Activated naive CD4-positive, alpha-beta T cell treated with anti-CD3 and anti-CD28 coated beads, Interleukin-2, amount 10 ng/mL, durations not matched to agents 7 days and 5 days (primary cell): ENCODE results near the gene ACOX2.
"Not testable (repeated sequence)": the region's sequence is repeated elsewhere in the genome, so short reads cannot be mapped to it uniquely, and the experiment has no call there.

Experiments
- CTCF ChIA-PET: fragments of 350-600 bp; sonication (Branson Sonifier 250); formaldehyde crosslinking; loops from one replicate; lab custom pipeline; 2021; ENCODE audit warnings: antibody characterized with exemption; lab: Charles Lee
- DNase-seq: peaks from one replicate; pipeline ENCODE4 v3.0.0-alpha.2; 2020
- H3K27ac Mint-ChIP-seq: one replicate; pipeline ENCODE4 v1.8.0; 2021; ENCODE audit warnings: mild to moderate bottlenecking, moderate library complexity, mixed read lengths
- H3K27me3 Mint-ChIP-seq: one replicate; pipeline ENCODE4 v1.8.0; 2021; ENCODE audit warnings: mild to moderate bottlenecking, mixed read lengths
- H3K36me3 Mint-ChIP-seq: one replicate; pipeline ENCODE4 v1.8.0; 2021; ENCODE audit warnings: mixed read lengths
- H3K4me1 Mint-ChIP-seq: one replicate; pipeline ENCODE4 v1.8.0; 2021; ENCODE audit warnings: mixed read lengths
- H3K4me3 Mint-ChIP-seq: one replicate; pipeline ENCODE4 v1.8.0; 2021; ENCODE audit warnings: mild to moderate bottlenecking, moderate library complexity, mixed read lengths
- H3K9me3 Mint-ChIP-seq: one replicate; pipeline ENCODE4 v1.8.0; 2021; ENCODE audit warnings: mixed read lengths

ACOX2 gene

DNA sequence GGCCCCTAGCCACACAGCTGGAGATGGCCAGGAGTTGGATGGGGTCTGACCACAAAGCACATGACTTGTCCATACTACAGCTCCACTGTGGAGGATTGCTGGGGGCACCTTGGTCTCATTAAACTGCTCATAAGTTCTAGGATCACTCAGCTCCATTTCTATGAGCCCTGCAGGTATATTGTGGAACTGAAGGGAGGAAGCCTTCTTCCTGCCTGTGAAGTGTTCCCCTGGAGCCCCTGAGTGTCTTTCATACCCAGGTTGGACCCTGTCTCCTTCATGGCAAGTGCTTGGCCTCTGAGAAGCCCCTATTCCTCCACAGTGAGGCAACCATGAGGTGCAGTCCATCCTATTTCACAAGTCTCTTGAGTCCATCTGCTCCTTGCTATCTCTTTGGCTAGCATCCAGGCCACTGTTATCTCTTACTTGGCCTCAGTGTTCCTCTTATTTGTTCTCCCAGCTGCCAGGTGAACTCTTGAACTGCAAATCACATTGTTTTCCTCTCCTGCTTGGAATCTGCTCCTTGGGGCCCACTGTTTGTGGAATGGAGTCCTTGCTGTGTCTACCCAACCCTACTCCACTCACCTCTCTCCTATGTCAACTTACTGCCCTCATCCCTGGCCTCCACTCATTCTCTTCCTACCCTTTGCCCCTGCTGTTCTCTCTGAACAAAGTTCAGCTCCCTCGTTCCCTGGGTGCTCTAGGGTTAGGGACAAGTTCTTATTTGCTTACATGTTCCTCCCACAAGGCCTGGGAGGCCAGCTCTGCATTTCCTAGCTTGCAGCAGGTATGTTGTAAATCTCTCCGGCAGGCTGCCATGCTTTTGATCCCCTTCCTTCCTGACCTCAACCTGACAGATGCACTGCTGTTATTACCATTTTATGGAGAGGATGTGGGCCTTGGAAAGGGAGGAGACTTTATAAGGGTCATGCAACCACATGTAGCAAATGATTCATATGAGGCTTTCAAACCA is 1.2 kb downstream of the ACOX2 start:
- DNase-seq = no peak
- Mint-ChIP-seq H3K4me3 (no peak overlapping the region), H3K4me1 (peaks cover 12% of the 10 kb centered on the region), H3K27me3 (peaks cover 4% of the 10 kb centered on the region), H3K27ac (no peak overlapping the region), H3K9me3 (no peaks in the 10 kb centered on the region), H3K36me3 (no peaks in the 10 kb centered on the region)
- CTCF ChIA-PET = interaction anchor here (1.0 to 1.6 kb wide), 3 partner anchors 95 to 230 kb away, joined by 4 to 5 read pairs (median 4); partner anchors contain the start of genes HTD2 and RPP14

DNA sequence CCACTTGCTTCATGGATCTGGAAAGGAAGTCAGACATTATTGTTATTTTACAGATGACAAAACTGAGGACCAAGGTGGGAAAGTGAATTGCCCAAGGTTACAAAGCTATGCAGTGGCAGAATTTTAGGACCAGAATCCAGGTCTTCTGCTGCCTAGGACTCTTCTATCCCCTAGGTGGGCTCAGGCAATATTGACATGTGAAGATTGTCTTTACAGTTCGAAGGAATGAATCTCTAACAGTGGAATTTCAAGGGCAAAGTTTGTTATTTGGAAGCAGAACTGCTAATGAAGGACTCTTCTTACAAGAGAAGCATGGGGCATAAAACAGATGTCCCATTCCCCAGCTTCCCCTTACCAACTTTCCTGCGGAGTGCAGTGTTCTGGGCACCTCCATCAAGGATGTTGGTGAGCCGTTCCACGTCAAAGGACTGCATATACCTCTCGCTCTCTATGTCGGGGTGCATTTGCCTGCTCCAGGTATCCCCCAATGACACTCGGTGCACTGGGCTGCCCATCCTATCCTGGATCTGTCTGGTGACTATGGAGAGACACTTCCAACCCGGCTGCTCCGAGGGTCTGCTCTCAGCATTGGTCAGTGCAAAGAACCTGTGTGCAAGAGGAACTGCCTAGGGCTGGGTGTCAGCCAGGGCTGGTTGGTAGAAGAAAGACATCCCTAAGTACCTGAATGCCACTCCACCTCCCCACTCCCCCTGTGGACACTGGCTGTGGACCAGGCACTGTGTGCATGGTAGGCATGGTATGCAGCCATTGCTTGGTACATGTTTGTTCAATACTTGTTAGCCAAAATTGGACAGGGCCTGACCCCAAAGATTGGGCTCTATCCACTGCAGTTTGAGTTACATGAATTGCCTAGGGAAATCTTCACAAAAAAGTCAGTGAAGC is 2.1 kb downstream of the ACOX2 start:
- Mint-ChIP-seq H3K27me3 (peaks cover 9% of the 10 kb centered on the region), H3K27ac (no peak overlapping the region), H3K9me3 (no peaks in the 10 kb centered on the region), H3K4me3 (no peak overlapping the region), H3K36me3 (no peaks in the 10 kb centered on the region), H3K4me1 (peaks cover 12% of the 10 kb centered on the region)
- CTCF ChIA-PET = interaction anchor here (1.1 to 6.1 kb wide), 7 partner anchors 30 to 227 kb away, joined by 3 to 46 read pairs (median 4); partner anchors contain the start of genes HTD2 and RPP14
- no peak for DNase-seq

- Mint-ChIP-seq H3K9me3 (no peaks in the 10 kb centered on the region), H3K4me1 (peaks cover 12% of the 10 kb centered on the region), H3K27ac (no peak overlapping the region), H3K36me3 (no peaks in the 10 kb centered on the region), H3K4me3 (no peak overlapping the region), H3K27me3 (peaks cover 9% of the 10 kb centered on the region)
- DNase-seq = peak; percentile 83
- CTCF ChIA-PET = interaction anchor here (0.5 to 6.1 kb wide), 4 partner anchors 38 to 225 kb away, joined by 3 to 46 read pairs (median 4); partner anchors contain the start of genes HTD2 and RPP14
Measured at GRCh38 chr3:58532794-58533220, 4.2 kb downstream of the ACOX2 start.

DNA sequence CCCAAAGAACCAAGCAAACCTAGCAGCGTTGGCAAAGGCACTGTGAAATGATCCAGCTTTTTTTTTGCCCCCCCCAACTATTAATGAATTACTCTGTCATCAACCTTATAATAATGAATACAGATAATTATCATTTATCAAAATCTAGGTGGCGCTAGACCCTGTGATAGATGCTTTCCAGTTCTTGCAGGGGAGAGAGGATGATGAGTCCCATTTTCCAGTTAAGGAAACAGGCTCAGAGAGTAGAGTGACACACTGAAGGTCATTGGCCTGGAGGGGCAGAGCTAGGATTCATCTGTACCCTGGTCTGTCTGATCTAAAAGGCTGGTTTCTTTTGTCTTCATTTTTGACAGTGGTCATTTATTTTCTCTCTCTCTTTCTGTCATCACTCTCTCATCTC is 5.0 kb downstream of the ACOX2 start:
- CTCF ChIA-PET = interaction anchor here (0.7 to 6.1 kb wide), 9 partner anchors 20 to 1524 kb away, joined by 3 to 46 read pairs (median 3); partner anchors contain the start of genes HTD2 and RPP14
- DNase-seq = no peak
- peaks cover 12% of the 10 kb centered on the region for H3K4me1 Mint-ChIP-seq
- H3K27ac Mint-ChIP-seq = no peak overlapping the region
- H3K4me3 Mint-ChIP-seq = no peak overlapping the region
- no peaks in the 10 kb centered on the region for H3K9me3 Mint-ChIP-seq
- H3K27me3 Mint-ChIP-seq = peaks cover 9% of the 10 kb centered on the region
- no peaks in the 10 kb centered on the region for H3K36me3 Mint-ChIP-seq

GRCh38 chr3:58531555-58531954 is 5.4 kb downstream of the ACOX2 start:
- Mint-ChIP-seq H3K9me3 (no peaks in the 10 kb centered on the region), H3K27me3 (peaks cover 9% of the 10 kb centered on the region), H3K4me1 (peaks cover 12% of the 10 kb centered on the region), H3K36me3 (no peaks in the 10 kb centered on the region), H3K4me3 (no peak overlapping the region), H3K27ac (no peak overlapping the region)
- CTCF ChIA-PET = interaction anchor here (0.6 to 6.1 kb wide), 13 partner anchors 21 to 1524 kb away, joined by 3 to 46 read pairs (median 3); partner anchors contain the start of genes HTD2 and RPP14
- DNase-seq = no peak

DNA sequence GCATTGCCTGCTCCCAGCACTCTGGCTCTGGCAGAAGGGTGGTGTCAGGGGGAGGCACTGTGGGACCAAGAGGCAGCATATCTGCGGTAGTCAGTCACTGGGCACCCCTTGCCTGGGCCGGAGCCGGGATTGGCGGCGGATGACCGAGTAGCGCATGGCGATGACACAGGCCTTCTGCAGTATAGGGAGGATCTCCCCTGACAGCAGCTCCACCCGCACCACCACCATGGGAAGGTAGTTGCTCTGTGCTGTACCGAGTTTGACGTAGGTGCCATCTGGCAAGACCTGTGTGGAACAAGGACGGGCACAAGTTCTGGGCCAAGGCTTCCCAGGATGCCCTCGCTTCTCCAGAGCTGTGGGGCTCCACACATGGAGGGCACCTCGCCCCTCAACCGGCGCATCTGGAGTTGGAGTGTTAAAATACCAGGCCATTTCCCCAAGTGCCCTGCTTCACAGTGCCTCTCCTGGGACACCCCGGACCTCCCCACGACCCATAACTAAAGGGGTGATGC is 6.6 kb downstream of the ACOX2 start:
- Mint-ChIP-seq H3K27ac (no peak overlapping the region), H3K27me3 (peaks cover 9% of the 10 kb centered on the region), H3K36me3 (no peaks in the 10 kb centered on the region), H3K4me1 (peaks cover 7% of the 10 kb centered on the region), H3K4me3 (no peak overlapping the region), H3K9me3 (no peaks in the 10 kb centered on the region)
- CTCF ChIA-PET = interaction anchor here (0.9 to 6.1 kb wide), 7 partner anchors 9 to 223 kb away, joined by 3 to 46 read pairs (median 4); partner anchors contain the start of genes HTD2 and RPP14
- DNase-seq = no peak

- CTCF ChIA-PET = interaction anchor here (0.9 to 6.1 kb wide), 4 partner anchors 8 to 222 kb away, joined by 3 to 46 read pairs (median 4); partner anchors contain the start of genes HTD2 and RPP14
- Mint-ChIP-seq H3K27me3 (peaks cover 9% of the 10 kb centered on the region), H3K4me3 (no peak overlapping the region), H3K36me3 (no peaks in the 10 kb centered on the region), H3K9me3 (no peaks in the 10 kb centered on the region), H3K27ac (no peak overlapping the region), H3K4me1 (peaks cover 7% of the 10 kb centered on the region)
- DNase-seq = no peak
Measured at GRCh38 chr3:58529516-58530353, 7.3 kb downstream of the ACOX2 start.

- CTCF ChIA-PET = interaction anchor here (1.2 to 1.6 kb wide), 2 partner anchors 212 to 227 kb away, joined by 4 read pairs; no protein-coding TSS in a partner anchor
- no peak overlapping the region for H3K4me3 Mint-ChIP-seq
- peaks cover 7% of the 10 kb centered on the region for H3K4me1 Mint-ChIP-seq
- no peak for DNase-seq
- H3K9me3 Mint-ChIP-seq = no peaks in the 10 kb centered on the region
- H3K36me3 Mint-ChIP-seq = no peaks in the 10 kb centered on the region
- H3K27ac Mint-ChIP-seq = no peak overlapping the region
- peaks cover 9% of the 10 kb centered on the region for H3K27me3 Mint-ChIP-seq
Measured at GRCh38 chr3:58528629-58529028, 8.4 kb downstream of the ACOX2 start.

GRCh38 chr3:58527440-58527839 is 9.6 kb downstream of the ACOX2 start:
- H3K4me3 Mint-ChIP-seq, H3K9me3 Mint-ChIP-seq, H3K4me1 Mint-ChIP-seq, H3K27ac Mint-ChIP-seq, H3K27me3 Mint-ChIP-seq, DNase-seq, H3K36me3 Mint-ChIP-seq: not testable (repeated sequence)
- CTCF ChIA-PET = interaction anchor here (1.6 to 2.8 kb wide), 2 partner anchors 211 to 220 kb away, joined by 4 to 10 read pairs; partner anchors contain the start of genes HTD2 and RPP14

DNA sequence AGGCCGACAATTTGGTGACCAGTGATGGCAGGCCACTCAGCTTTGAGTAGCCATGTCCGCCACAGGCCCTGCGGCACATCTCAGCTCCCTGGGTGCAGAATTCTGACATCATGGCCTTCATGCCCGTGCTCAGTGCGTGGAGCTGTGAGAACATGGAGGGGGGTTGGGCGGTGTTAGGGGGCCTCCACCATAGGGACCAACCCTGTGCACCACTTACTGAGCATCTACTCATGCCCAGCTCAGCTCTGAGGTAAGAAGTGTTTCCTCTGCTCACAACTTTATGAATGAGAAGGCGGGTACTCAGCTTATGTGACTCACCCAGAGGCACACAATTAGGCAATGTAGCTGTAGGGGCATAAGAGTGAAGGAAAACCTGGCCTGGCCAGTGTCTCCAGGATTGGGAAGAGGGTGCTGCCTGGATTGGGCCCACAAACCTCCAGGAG is 10.5 kb downstream of the ACOX2 start:
- Mint-ChIP-seq H3K4me3 (no peak overlapping the region), H3K27me3 (peaks cover 8% of the 10 kb centered on the region), H3K4me1 (no peaks in the 10 kb centered on the region), H3K27ac (no peak overlapping the region), H3K9me3 (no peaks in the 10 kb centered on the region), H3K36me3 (no peaks in the 10 kb centered on the region)
- DNase-seq = no peak
- CTCF ChIA-PET = interaction anchor here (2.8 kb wide), 1 partner anchor 219 kb away, joined by 10 read pairs; the partner anchor contains the start of genes HTD2 and RPP14

- H3K27me3 Mint-ChIP-seq = peaks cover 6% of the 10 kb centered on the region
- no peaks in the 10 kb centered on the region for H3K4me1 Mint-ChIP-seq
- CTCF ChIA-PET = no interaction called here
- H3K9me3 Mint-ChIP-seq = no peaks in the 10 kb centered on the region
- no peak for DNase-seq
- no peak overlapping the region for H3K27ac Mint-ChIP-seq
- no peaks in the 10 kb centered on the region for H3K36me3 Mint-ChIP-seq
- H3K4me3 Mint-ChIP-seq = no peak overlapping the region
Measured at GRCh38 chr3:58524326-58524888, 12.6 kb downstream of the ACOX2 start.

GRCh38 chr3:58522759-58523425 is 14.1 kb downstream of the ACOX2 start:
- no peaks in the 10 kb centered on the region for H3K9me3 Mint-ChIP-seq
- no peaks in the 10 kb centered on the region for H3K4me1 Mint-ChIP-seq
- no peak for DNase-seq
- no peaks in the 10 kb centered on the region for H3K36me3 Mint-ChIP-seq
- H3K4me3 Mint-ChIP-seq = no peak overlapping the region
- H3K27ac Mint-ChIP-seq = no peak overlapping the region
- CTCF ChIA-PET = interaction anchor here (0.5 kb wide), 1 partner anchor 192 kb away, joined by 4 read pairs; no protein-coding TSS in a partner anchor
- H3K27me3 Mint-ChIP-seq = peaks cover 6% of the 10 kb centered on the region
